ENCODE data around the gene PTDSS2.

The PTDSS2 gene

DNA sequence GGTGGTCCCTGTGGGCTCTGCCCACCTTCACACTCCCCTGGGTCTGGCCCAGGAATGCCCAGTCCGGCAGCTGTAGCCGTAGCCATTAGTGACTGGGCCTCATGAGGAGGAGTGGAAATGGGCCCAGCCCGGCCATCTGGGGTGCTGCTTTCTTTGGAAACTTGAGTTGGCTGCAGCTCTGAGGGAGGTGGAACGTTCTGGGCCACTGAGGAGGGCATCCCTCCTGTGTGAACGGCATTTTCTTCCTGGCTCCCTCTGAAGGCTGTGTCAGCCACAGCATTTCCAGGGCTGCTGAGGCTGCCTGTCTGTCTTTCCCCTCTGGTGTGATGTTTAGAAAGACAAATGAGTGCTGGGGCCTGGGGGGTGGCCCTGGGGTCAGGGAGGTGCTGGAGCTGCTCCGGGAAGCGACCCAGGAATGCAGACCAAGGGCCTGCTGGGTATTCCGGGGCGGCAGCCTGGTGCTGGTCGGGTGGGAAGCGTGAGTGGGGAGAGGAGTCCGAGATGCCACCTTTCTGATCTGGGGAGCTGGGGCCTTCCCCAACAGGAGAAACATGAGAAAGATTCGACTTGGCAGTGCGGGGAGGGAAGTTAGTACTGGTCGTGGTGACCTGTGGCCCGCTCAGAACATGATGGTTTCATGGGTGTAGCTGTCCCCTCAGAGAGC lies 27.1 kb downstream of the PTDSS2 start:
- no peak for DNase-seq (ENCODE audit: low read depth)
- TF ChIP-seq POLR2A (IDR thresholded peaks at IDR 0.05; ENCODE audit: extremely low read depth, insufficient read length) (no peak), MYC (IDR thresholded peaks at IDR 0.05; ENCODE audit: low read depth, low read length) (no peak)
- TF ChIP-seq, protein P1, sequence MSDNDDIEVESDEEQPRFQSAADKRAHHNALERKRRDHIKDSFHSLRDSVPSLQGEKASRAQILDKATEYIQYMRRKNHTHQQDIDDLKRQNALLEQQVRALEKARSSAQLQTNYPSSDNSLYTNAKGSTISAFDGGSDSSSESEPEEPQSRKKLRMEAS (IDR thresholded peaks at IDR 0.05; ENCODE audit: low read depth, low read length) = no peak
- TF ChIP-seq, protein P2, sequence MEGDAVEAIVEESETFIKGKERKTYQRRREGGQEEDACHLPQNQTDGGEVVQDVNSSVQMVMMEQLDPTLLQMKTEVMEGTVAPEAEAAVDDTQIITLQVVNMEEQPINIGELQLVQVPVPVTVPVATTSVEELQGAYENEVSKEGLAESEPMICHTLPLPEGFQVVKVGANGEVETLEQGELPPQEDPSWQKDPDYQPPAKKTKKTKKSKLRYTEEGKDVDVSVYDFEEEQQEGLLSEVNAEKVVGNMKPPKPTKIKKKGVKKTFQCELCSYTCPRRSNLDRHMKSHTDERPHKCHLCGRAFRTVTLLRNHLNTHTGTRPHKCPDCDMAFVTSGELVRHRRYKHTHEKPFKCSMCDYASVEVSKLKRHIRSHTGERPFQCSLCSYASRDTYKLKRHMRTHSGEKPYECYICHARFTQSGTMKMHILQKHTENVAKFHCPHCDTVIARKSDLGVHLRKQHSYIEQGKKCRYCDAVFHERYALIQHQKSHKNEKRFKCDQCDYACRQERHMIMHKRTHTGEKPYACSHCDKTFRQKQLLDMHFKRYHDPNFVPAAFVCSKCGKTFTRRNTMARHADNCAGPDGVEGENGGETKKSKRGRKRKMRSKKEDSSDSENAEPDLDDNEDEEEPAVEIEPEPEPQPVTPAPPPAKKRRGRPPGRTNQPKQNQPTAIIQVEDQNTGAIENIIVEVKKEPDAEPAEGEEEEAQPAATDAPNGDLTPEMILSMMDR (IDR thresholded peaks at IDR 0.05; ENCODE audit: low read depth, low read length) = no peak

DNA sequence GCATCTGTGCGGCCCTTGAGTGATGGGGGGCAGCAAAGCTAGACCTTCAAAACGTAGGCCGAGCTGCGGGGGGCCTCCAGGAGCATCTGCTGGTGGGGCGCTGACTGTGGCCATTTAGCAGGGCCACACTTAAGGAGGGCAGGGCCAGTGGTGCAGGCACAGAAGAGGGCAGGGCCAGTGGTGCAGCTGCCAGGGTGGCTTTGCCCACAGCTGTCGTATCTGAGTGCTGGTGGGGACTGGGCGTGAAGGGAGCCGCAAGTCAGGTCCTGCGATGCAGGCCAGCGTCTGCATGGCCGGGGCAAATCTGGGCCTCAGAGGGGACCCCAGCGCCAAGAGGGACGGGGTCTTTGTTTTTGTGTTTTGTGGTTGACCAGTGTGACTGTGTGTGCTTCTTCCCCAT lies 29.2 kb downstream of the PTDSS2 start:
- no peak for DNase-seq (ENCODE audit: low read depth)
- TF ChIP-seq POLR2A (IDR thresholded peaks at IDR 0.05; ENCODE audit: extremely low read depth, insufficient read length) (no peak), MYC (IDR thresholded peaks at IDR 0.05; ENCODE audit: low read depth, low read length) (no peak)
- TF ChIP-seq, protein P2 (IDR thresholded peaks at IDR 0.05; ENCODE audit: low read depth, low read length) = no peak
- TF ChIP-seq, protein P1 (IDR thresholded peaks at IDR 0.05; ENCODE audit: low read depth, low read length) = no peak
- H3K4me3 ChIP-seq (ENCODE audit: low read depth, low read length) = no peak overlapping the region

More for the DNA sequence above, 27.1 kb downstream of the PTDSS2 start:
- H3K4me3 ChIP-seq (ENCODE audit: low read depth, low read length) = no peak overlapping the region

DNA sequence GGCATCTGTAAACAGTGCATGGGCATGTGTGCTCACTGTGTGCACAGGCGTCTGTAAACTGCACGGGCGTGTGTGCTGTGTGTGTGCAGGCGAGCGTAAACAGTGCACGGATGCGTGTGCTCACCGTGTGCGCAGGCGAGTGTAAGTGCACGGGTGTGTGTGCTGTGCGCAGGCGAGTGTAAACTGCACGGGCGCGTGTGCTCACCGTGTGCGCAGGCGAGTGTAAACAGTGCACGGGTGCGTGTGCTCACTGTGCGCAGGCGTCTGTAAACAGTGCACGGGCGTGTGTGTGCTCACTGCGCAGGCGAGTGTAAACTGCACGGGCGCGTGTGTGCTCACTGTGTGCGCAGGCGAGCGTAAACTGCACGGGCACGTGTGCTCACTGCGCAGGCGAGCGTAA lies 34.5 kb downstream of the PTDSS2 start:
- DNase-seq (ENCODE audit: low read depth) = no peak
- TF ChIP-seq, protein P1 (IDR thresholded peaks at IDR 0.05; ENCODE audit: low read depth, low read length) = no peak
- TF ChIP-seq MYC (IDR thresholded peaks at IDR 0.05; ENCODE audit: low read depth, low read length) = no peak
- H3K4me3 ChIP-seq (ENCODE audit: low read depth, low read length) = no peak overlapping the region

DNA sequence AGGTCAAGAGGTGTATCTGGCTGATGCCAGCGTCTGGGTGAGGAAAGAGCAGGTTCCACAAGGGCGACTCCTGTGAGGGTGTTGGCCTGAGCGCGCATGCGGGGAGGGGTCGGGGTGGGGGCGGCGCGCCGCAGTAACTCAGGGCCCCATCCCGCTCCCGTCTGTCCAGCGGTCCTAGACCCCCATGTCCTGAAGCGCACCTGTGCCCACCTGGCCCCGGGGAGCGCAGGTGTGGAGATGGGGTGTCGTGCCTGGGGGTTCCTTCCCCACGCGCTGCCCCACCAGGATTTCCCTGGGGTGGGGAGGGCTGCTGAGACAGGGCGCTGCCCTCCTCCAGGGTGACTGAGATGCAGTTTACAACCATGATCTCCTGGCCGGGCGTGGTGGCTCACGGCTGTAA lies 36.1 kb downstream of the PTDSS2 start:
- no peak for DNase-seq (ENCODE audit: low read depth)
- no peak overlapping the region for H3K4me3 ChIP-seq (ENCODE audit: low read depth, low read length)
- TF ChIP-seq MYC (IDR thresholded peaks at IDR 0.05; ENCODE audit: low read depth, low read length) (no peak), POLR2A (IDR thresholded peaks at IDR 0.05; ENCODE audit: extremely low read depth, insufficient read length) (no peak)
- TF ChIP-seq, protein P2 (IDR thresholded peaks at IDR 0.05; ENCODE audit: low read depth, low read length) = no peak
- TF ChIP-seq, protein P1 (IDR thresholded peaks at IDR 0.05; ENCODE audit: low read depth, low read length) = no peak

DNA sequence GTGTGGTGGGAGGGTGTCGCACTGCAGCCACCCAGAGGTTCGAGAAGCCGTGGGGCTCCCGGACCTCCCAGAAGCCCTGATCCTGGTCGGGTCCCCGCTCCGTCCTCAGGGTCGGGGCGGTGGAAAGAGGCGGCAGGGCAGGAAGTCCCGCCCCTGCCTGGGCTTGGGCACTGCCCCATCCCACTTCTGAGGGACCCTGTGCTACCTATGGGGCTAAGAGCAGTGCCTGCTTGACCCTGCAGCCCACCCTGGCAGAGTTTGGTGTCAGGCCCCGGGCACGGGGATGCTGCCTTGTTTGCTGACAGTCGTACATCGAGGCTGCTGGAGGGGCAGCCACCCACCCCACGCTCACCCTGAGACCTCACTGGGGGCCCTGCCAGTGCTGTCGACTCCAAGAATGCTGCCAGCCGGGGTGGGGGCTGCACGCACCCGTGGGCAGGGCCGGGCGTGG lies 37.5 kb downstream of the PTDSS2 start:
- TF ChIP-seq MYC (IDR thresholded peaks at IDR 0.05; ENCODE audit: low read depth, low read length) = no peak
- TF ChIP-seq POLR2A (IDR thresholded peaks at IDR 0.05; ENCODE audit: extremely low read depth, insufficient read length) = no peak
- TF ChIP-seq, protein P1 (IDR thresholded peaks at IDR 0.05; ENCODE audit: low read depth, low read length) = no peak
- TF ChIP-seq, protein P2 (IDR thresholded peaks at IDR 0.05; ENCODE audit: low read depth, low read length) = no peak
- no peak for DNase-seq (ENCODE audit: low read depth)
- no peak overlapping the region for H3K4me3 ChIP-seq (ENCODE audit: low read depth, low read length)

DNA sequence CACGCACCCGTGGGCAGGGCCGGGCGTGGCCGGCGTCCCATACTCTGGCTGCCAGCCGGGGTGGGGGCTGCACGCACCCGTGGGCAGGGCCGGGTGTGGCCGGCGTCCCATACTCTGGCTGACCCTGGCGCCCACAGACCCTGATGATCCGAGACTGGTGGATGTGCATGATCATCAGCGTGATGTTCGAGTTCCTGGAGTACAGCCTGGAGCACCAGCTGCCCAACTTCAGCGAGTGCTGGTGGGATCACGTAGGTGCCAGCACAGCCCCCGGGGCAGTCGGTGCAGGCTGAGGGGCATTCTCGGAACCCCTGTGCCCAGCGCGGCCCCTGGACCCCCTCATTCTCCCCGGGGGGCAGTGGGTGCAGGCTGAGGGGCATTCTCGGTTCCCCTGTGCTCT lies 38.0 kb downstream of the PTDSS2 start:
- no peak for DNase-seq (ENCODE audit: low read depth)
- no peak overlapping the region for H3K4me3 ChIP-seq (ENCODE audit: low read depth, low read length)
- TF ChIP-seq POLR2A (IDR thresholded peaks at IDR 0.05; ENCODE audit: extremely low read depth, insufficient read length) = no peak
- TF ChIP-seq, protein P2 (IDR thresholded peaks at IDR 0.05; ENCODE audit: low read depth, low read length) = no peak
- TF ChIP-seq, protein P1 (IDR thresholded peaks at IDR 0.05; ENCODE audit: low read depth, low read length) = no peak
- no peak for TF ChIP-seq MYC (IDR thresholded peaks at IDR 0.05; ENCODE audit: low read depth, low read length)

Measured in NB4 (cell line).